Middle frontal gyrus (tissue), 1 donor: ENCODE measurements around the gene MKNK1.
"Not testable (repeated sequence)": the region's sequence is repeated elsewhere in the genome, so short reads cannot be mapped to it uniquely, and the experiment has no call there.

ENCODE experiments used
- DNase-seq: peaks from one replicate; pipeline ENCODE4 v3.0.0-alpha.2; 2015; ENCODE audit warnings: low spot score; ENCODE audit errors: extremely low spot score

Gene MKNK1

DNA sequence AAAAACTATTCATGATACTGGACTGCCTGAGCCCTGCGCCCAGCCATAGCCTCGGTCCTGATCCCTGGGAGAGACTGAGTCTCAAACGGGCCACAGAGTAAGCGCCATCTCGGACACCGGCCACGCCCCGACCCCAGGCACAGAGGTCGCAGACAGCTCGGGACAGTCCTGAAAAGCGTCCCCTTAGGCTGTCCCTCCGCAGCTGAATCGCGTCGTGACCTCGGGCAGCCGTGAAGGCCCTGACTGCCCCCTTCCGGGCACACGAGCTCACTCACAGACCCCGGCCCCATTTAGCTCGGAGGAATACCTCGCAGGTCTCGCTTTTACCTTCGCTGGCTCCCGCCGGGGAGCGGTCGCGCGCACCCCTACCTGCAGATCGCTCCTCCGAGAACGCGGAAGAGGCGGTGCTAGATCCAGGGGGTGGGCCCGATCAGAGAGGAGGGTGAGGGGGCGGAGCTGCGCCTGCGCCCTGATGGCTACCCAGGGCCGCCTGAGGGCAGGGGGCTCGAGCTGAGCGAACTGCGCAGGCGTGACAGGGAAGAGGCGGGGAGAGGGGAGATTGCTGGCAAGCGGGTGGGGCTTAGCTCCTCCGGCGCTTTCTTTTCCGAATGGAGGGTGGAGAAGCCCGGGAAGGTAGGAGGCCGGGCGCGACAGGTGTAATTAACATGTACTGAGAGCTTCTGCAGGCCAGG is at the start of gene MKNK1:
TSS of gene MKNK1 (minus strand) at position 411 of the 692 bp plus-strand sequence. CDS start 20,941 bp downstream, outside the sequence.
- peak; percentile 79 for DNase-seq

DNA sequence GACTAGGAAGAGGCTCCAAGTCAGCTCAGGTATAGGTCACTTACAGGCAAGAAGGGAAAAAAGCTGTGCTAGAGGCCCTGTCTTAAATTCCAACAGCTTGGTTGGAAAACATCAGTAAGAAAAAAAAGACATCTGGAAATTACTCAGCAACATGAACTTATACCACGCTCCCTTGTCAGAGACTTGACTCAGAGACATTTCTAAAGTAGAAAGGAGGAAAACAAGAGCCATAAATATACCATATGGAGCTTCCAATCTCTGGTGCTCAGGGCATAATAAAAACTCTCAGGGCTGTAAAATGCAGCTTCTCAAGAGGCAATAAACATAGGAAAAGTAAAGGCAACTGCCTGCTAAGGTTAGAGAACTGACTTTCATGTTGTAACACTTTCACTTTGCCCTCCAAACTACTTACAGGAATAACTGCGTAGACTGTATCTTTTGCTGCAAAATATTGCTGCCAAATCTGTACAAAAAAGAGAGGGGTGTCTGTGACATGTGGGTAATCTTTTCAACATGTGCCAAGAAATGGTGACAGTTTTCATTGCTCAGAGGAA is 49.4 kb upstream of the MKNK1 start:
- DNase-seq, result no peak

DNA sequence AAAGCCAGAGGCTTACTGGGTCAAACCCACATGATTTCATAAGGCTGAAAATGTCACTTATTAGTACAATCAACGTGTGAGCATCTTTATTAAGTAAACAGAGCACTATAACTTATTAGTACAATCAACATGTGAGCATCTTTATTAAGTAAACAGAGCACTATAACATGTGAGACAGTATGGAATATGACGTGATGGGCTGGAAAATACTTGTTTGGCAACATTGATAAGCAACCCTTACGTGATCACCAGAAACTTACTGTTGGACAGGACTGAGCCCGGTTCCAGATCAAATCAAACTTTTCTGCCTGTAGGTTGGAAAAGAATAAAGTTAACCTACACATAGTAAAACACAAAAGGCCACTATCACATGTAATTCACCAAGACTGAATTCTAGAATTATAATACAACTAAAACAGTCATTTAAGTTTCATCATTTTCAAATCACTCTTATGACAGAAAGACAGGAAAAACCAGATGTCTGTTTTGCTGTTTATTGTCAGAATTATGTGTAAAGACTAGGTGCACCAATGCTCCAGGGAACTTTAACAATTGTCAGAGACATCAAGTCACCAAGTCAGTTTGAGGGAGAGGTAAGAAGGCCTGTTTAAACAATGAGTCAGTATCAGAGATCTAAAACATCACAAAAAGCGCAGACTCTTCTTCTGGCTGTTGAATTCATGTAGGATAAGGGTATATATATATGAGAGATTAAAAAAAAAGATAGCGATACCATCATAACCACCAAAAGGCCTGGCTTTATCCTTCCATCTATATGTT is 48.4 kb upstream of the MKNK1 start:
- no peak for DNase-seq

DNA sequence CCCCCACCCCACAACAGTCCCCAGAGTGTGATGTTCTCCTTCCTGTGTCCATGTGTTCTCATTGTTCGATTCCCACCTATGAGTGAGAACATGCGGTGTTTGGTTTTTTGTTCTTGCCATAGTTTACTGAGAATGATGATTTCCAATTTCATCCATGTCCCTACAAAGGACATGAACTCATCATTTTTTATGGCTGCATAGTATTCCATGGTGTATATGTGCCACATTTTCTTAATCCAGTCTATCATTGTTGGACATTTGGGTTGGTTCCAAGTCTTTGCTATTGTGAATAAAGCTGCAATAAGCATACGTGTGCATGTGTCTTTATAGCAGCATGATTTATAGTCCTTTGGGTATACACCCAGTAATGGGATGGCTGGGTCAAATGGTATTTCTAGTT is 47.1 kb upstream of the MKNK1 start:
- DNase-seq, result not testable (repeated sequence)

DNA sequence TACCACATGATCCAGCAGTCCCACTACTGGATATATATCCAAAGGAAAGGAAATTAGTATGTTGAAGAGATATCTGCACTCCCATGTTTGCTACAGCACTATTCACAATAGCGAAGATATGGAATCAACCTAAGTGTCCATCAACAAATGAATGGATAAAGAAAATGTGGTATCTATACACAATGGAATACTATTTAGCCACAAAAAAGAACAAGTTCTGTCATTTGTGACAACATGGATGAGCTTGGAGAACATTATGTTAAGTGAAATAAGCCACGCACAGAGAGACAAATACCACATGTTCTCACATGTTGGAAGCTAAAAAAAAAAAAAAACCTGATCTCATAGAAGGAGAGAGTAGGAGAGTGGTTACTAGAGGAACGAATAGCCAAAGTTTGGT is 46.4 kb upstream of the MKNK1 start:
- no peak for DNase-seq

DNA sequence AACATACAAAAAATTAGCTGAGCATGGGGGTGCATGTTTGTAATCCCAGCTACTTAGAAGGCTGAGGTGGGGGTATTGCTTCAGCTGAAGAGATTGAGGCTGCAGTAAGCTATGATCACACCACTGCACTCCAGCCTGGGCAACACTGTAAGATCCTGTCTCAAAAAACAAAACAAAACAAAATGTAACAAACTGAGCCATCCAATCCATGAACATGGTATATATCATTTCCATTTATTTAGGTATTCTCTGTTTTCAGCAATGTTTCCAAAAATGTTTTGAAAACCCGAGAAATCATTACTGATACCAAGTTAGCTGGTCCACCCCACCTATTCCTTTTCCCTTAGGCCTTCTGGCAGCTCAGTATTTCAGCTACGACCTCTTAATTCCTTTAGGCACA is 45.7 kb upstream of the MKNK1 start:
- DNase-seq, result no peak

DNA sequence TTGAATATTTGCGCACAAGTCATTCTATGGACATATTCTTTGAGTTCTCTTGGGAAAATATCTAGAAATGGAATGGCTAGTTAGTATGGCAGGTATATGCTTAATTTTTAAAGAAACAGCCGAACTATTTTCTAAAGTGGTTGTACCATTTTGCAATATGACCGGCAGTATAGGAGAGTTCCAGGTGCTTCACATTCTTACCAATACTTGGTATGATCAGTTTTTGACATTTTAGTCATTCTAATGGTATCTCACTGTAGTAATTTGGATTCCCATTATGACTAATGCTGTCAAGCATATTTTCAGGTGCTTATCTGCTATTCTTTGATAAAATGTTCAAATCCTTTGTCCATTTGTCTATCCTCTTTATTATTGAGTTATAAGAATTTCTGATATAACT is 43.5 kb upstream of the MKNK1 start:
- no peak for DNase-seq

DNA sequence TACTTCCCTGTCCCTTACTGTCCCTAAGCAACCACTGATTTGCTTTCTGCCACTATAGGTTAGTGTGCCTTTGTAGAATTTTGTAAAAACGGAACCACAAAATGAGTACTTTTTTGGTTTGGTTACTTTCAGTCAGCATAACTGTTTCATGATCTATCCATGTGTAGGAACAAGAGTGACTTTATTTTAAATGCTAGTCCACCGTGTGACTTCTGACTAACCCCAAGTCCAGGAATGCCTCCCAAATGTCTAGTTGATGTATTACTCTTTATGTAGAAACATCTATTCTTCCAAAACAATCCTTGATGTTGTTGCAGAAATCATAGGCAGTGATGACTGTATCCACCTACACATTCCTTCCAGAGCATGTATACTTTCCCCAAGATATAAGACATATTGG is 42.8 kb upstream of the MKNK1 start:
- no peak for DNase-seq

DNA sequence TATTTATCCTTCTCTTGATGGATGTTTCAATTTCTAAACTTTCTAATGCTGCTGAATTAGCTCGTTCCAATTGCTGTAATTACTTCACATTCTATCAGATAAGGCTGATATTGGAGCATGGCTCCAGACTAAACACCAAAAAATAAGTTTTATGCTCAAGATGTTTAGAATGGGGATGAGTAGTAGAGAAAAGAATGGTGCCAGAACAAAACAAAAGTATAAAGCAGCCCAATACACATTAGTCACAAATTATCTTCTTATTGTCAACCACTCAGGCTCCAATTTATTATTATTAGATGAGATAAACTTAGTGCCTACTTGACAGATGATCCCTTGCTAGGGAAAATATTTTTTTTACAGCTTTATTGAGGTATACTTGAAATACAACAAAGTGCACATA is 42.3 kb upstream of the MKNK1 start:
- no peak for DNase-seq

DNA sequence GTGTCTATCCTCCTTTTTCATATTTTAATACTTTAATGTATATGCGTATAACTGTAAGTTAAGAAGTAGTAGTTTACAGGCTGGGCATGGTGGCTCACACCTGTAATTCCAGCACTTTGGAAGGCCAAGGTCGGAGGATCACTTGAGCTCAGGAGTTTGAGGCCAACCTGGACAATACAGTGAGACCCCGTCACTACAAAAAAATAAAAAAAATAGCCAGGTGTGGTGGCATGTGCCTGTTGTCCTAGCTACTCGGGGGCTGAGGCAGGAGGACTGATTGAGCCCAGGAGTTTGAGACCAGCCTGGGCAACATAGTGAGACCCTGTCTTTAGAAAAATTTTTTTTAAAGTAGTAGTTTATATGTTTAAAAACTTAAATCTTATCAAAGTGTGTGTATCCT is 41.7 kb upstream of the MKNK1 start:
- DNase-seq, result no peak

DNA sequence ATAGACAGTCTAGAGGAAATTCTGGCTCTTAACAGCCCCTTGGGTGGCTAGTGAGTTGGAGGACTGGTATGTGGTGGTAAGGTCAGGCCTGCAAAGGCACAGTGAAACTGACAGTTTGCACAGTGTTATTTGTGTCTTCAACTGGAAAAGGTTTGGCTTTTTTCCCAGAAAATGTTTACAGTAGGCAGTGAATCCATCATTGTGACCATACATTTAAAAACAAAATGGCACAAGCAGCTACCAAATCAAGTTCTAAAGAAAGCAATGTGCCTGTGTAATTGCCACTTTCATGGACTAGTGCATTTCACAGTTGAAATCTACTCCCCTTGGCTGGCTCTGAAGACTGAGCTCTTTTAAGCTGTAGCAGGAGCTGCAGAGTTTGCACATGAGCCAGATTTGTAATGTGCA is 39.3 kb upstream of the MKNK1 start:
- peak; percentile 3 for DNase-seq

DNA sequence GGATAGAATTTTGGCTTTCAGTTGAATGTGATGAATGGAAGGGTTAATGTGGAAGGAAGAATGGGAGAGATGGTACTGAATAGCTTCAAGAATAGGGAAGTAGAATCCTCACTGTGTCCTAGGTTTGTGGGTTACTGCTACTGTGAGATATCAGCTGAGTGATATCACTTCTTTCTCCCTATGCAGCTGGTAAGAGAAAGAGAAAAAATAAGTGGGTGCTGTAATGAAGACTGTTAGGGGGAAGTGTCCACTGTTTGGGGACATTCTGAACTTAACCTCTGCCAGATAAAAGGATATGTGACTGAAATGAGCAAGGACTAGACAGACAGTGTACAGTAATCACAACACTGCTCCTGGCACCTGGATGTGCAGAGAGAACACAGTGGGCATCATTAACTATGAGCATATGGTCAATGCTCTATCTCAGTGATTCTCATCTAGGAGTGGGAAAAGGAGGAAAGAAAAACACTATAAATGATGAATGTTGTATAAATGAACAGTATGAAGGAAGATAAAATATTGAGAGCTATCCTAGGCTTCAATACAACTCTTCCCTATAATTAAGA is 38.1 kb upstream of the MKNK1 start:
- DNase-seq, result no peak

DNA sequence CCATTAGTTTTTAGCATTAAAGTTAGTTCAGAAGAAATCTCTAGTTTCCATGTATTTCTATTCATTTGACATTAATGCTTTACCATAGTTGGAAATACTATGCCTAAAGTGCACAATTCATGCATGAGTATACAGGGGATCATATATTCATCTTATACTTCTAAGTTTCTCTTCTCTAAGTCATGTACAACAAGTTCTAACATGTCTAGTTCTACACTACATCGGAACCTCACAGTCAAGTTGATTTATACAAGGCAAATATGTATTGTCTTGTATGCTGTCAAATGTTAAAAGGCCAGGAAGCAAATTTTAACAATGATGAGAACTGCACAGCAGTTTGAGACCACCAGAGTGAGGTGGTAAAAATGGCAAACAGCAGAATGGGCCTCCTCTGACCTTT is 35.5 kb upstream of the MKNK1 start:
- DNase-seq, result no peak

DNA sequence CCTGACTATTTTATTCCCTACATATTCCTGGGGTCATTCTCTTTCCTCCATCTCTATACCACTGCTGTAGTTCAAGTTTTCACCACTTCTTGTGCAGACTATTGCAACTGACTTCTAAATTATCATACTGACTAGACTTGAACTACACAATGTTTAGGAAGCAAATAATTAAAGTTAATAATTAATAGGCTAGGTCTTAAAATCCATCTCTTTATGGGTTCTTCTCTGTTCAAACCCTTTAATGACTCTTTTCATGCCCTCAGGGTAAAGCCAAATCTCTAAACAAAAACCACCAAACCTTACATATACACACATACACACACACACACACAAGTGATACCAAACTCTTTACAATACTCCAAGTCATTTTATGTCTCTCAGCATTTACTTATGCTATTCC is 34.9 kb upstream of the MKNK1 start:
- no peak for DNase-seq

DNA sequence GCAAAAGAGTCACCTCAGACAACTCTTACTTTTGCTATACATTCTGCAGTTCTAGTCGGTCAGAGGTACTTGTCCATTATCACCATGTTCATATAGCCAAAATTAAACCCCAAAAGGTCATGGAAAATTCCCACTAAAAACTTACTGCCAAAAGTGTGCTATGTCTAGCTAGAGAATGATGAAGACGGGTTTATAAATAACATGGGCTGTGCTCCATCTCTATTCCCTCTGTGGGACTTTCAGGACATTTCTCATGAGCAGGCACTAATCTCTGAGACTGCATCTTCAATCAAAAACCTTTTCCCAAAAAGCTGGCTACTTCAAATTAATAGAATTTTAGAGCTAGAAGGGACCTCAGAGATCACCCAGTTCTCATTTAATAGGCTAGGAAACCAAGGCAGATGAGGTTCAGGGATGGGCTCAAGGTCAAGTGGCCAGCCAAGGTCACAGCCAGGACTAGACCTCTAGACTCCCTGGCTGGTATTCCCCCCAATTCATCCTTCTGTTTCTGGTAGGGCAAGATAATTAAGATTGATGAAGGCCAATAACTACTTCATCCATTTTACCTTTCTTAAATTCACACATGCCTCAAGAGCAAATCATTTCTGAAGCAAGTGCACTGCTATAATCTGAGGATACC is 33.5 kb upstream of the MKNK1 start:
- DNase-seq, result no peak

DNA sequence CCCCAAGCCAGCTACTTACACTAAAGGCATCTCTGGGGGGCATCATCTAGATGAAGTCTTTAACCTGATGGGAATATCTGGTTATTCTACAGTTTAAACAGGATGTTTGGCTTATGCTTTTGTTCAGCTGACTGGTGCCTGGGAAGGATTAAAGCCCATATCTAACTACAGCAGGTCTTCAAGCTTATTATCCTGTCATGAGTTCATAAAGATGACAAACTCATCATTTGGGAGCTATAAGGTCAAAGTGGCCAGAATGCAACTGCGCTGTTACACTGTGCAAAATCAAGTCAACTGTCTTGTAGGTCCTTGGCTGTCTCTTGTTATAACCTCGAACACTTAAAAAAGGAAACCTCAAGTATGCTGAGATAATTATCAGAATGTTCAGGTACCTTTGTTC is 31.1 kb upstream of the MKNK1 start:
- no peak for DNase-seq

DNA sequence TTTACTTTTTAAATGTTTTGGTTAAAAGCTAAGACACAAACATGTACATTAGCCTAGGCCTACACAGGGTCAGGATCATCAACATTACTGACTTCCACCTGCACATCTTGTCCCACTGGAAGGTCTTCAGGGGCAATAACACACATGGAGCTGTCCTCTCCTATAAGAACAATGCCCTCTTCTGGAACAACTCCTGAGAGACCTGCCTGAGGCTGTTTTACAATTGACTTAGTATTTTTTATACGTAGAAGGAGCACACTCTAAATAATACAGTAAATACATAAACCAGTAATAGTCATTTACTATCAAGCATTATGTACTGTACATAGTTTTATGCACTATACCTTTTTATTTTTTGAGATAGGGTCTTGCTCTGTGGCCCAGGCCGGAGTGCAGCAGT is 26.7 kb upstream of the MKNK1 start:
- DNase-seq, result no peak

DNA sequence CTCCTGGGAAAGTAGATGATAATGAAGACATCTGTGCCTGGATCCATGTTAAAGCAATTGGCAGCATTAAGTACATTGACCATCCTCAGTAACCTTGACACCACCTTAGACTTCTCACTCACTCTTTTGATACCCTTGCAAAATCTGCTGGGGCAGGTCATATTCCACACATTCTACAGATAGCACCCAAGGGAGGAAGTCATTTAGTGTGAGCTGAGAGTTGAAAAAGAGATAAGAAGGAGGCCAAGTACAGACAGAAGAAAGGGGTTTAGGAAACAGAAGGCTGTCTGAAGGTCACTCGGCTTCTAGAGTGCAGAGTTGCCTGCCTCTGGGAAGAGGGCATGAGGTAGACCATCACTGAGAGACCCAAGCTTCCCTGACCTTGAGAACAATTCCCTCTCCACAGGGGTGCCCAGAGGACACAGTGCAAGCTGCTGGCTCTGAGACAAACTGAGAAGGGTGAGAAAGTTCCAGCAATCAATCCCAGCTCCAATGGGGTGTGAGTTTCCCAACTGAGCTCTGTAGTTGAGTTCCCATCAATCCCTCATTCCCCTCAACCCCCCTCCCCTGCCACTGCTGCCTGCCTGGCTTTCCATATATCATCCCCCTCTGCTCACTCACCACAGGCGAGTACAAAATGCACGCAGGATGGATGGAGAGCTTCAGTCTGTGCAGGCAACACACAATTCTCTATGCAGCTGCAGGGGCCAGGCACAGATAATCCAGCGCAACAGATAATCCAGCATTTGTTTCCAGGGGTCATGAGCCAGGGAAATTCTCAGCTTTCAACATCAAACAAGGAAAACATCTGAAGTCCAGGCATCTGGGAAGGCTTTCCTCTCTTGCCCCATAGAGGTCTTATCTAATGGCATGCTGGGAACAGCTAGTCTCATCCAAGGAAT is 19.9 kb upstream of the MKNK1 start:
- DNase-seq, result no peak

DNA sequence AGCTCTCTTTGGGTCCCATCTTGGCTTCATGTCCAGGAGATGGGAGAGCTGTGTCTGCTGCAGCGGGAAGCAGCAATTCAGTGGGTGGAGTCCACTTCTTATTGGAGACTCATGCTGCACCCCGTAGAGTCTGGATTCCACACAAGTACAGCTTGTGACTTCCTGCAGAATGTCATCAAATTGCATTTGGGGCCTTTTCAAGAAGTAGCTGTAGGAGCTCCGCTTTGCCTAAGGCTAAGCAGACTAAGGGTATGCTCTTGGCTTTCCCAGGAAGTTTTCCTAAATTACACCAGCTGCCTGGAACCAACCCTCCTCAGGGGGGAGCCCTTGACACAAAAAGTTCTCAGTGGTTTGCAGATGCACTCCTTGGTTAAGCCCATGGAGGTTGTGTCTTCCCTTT is 18.3 kb upstream of the MKNK1 start:
- DNase-seq, result no peak

DNA sequence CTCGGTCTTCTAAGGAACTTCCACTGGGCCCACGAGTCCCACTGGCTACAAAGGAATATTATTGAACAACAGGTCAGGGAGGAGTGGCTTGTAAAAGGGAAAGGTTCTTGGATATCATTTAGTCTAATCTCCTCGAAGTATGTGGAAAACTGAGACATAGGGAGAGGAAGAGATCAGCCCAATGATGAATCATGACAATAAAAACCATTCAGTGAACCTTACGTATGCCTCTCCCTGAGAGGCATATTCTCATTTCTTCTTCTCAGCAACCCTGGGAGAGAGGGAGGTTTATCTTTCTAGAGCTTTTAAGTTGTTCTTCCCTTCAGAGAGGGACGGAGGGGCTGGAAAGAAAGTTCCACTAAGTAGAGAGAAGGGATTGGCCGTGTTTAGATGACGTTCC is 17.9 kb upstream of the MKNK1 start:
- DNase-seq, result no peak
